Ovary (tissue), 3 donors: Measurements from ENCODE around the gene HLA-DQA1.

Experiments
- CTCF ChIP-seq, 3 donors: fragments of 450-650 bp in 2 of 3; fragments of 200-600 bp in 1 of 3; IDR thresholded peaks; one replicate each; pipeline versions ENCODE4 v1.5.1 to v1.8.0; 2016 to 2022; ENCODE audit warnings: antibody characterized with exemption in 3 of 3, mild to moderate bottlenecking in 1 of 3
- EP300 ChIP-seq: sonication (generic); formaldehyde crosslinking; IDR thresholded peaks from one replicate; pipeline ENCODE4 v1.6.1; 2017; ENCODE audit warnings: antibody characterized with exemption
- donor health status: DM: no; HTN: no; CAD: no.

GRCh38 chr6:32610682-32611296 is 26.4 kb upstream of the HLA-DQA1 start:
- TF ChIP-seq CTCF (IDR thresholded peaks at IDR 0.05) (no peak), EP300 (no peak)
